CD4-positive, alpha-beta memory T cell (primary cell): Measurements from ENCODE around the gene SMARCD1. TPM values are rescaled to one million over a fixed set of nuclear protein-coding genes. Genes with fewer than 3 reads are reported as not detected.

Source experiments
- CTCF ChIA-PET: fragments of 350-600 bp; sonication (Branson Sonifier 250); formaldehyde crosslinking; loops from one replicate; lab custom pipeline; 2021; ENCODE audit warnings: inconsistent platforms; ENCODE audit not compliant: partially characterized antibody; lab: Charles Lee
- POLR2A ChIA-PET: fragments of 350-600 bp; sonication (Branson Sonifier 250); formaldehyde crosslinking; loops from one replicate; lab custom pipeline; 2021; ENCODE audit not compliant: partially characterized antibody; lab: Charles Lee
- DNase-seq, 5 donors: peaks; one replicate each; pipeline versions ENCODE4 v3.0.0 to v3.0.0-alpha.2; 2020 to 2022; ENCODE audit warnings: mixed read lengths in 1 of 5
- H3K27ac ChIP-seq: one replicate; pipeline ENCODE4 v1.7.0; 2013; ENCODE audit warnings: low read depth, low read length
- H3K27me3 ChIP-seq: 2 replicates; pipeline ENCODE4 v1.7.0; 2013; ENCODE audit warnings: mild to moderate bottlenecking, low read length, moderate library complexity; ENCODE audit not compliant: insufficient read depth
- H3K36me3 ChIP-seq: 2 replicates; pipeline ENCODE4 v1.7.0; 2013; ENCODE audit warnings: mild to moderate bottlenecking, low read length, moderate library complexity; ENCODE audit not compliant: insufficient read depth
- H3K4me1 ChIP-seq: 2 replicates; pipeline ENCODE4 v1.7.0; 2013; ENCODE audit warnings: mild to moderate bottlenecking, low read length, moderate library complexity; ENCODE audit not compliant: insufficient read depth
- H3K4me3 ChIP-seq, 2 donors: one replicate each; pipeline ENCODE4 v1.7.0; 2013; ENCODE audit warnings: low read length in 2 of 2, mild to moderate bottlenecking in 1 of 2
- H3K9me3 ChIP-seq, 2 donors: one replicate each; pipeline ENCODE4 v1.7.0; 2013; ENCODE audit warnings: low read length in 2 of 2, control low read depth in 1 of 2; ENCODE audit not compliant: control insufficient read depth in 1 of 2
- H3K27ac Mint-ChIP-seq, 7 donors: one replicate each; pipeline ENCODE4 v1.8.0; 2020 to 2021; ENCODE audit warnings: mixed read lengths in 7 of 7, mild to moderate bottlenecking in 6 of 7, inconsistent platforms in 3 of 7, moderate library complexity in 3 of 7
- H3K27me3 Mint-ChIP-seq, 2 donors: one replicate each; pipeline ENCODE4 v1.8.0; 2020 to 2021; ENCODE audit warnings: mixed read lengths in 2 of 2
- H3K36me3 Mint-ChIP-seq, 2 donors: one replicate each; pipeline ENCODE4 v1.8.0; 2020 to 2021; ENCODE audit warnings: mixed read lengths in 2 of 2, inconsistent platforms in 1 of 2, mild to moderate bottlenecking in 1 of 2
- H3K4me1 Mint-ChIP-seq, 4 donors: one replicate each; pipeline ENCODE4 v1.8.0; 2020 to 2021; ENCODE audit warnings: mixed read lengths in 4 of 4, mild to moderate bottlenecking in 1 of 4
- H3K4me3 Mint-ChIP-seq, 8 donors: one replicate each; pipeline ENCODE4 v1.8.0; 2020 to 2021; ENCODE audit warnings: mixed read lengths in 8 of 8, mild to moderate bottlenecking in 7 of 8, moderate library complexity in 6 of 8, inconsistent platforms in 3 of 8
- H3K9me3 Mint-ChIP-seq, 8 donors: one replicate each; pipeline ENCODE4 v1.8.0; 2020 to 2021; ENCODE audit warnings: mixed read lengths in 8 of 8, mild to moderate bottlenecking in 5 of 8, inconsistent platforms in 3 of 8, moderate library complexity in 1 of 8
- intact Hi-C: fragments of 100-400 bp; cut with micrococcal nuclease; formaldehyde crosslinking; loops from one replicate; pipeline ENCODE4 v1.15.1; 2023
- polyA plus RNA-seq, 2 donors: library from polyadenylated mRNA; unstranded; fragments of 300-500 nt; fragmentation: Illumina TruSeq; gene quantifications; one replicate each; pipeline ENCODE4 v1.2.3, GENCODE V29; 2021
- total RNA-seq, 2 experiments: library from RNA; stranded (reverse); gene quantifications; one replicate each; pipeline ENCODE4 v1.2.3, GENCODE V29; 2021

SMARCD1 gene
- total and polyA plus RNA-seq, 4 experiments from 2014 or later: 13.0 to 64.5 (median 37.0) TPM

DNA sequence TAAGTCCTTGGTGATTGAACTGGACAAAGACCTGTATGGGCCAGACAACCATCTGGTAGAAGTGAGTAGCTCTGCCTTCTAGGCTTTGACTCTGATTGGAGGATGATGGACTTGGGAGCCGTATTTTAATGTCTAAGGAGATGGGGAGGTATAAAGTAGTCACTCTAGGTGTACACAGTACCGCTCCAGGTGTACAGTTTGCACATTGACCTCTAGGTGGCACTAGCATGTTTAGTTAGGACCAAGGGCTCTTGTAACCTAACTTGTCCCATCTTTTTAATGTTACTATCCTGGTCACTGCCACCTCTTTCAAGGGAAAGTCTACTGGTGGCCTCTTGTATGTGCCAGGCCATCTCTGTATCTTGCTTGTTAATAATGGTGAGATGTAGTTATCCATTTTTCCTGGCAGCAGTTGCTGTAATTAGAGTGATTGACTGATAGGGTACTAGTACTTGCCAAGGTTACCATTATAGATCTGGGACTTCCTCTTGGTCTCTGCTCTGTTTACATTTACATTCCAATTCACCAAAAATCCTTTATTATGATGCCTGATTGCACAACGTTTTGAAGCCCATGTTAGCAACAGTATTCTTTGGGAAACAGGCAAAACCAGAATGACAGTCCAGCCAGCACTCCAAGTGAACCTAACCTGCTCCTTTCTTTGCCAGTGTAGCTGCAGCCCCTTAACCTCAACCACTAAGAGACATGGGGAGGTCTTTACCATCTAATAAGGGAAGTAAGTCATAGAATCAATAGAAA is 3.6 kb downstream of the SMARCD1 start:
- Mint-ChIP-seq H3K4me1 (peaks cover 11 to 28% (median 23%) of the 10 kb centered on the region in 4 donors), H3K9me3 (no peaks in the 10 kb centered on the region), H3K27me3 (no peaks in the 10 kb centered on the region), H3K4me3 (peak overlapping the region in 3 of 8 donors; percentile 15 to 35 (median 25)), H3K36me3 (peaks cover 32 to 66% of the 10 kb centered on the region in 2 donors), H3K27ac (peak overlapping the region; percentile 4 to 75 (median 44))
- ChIA-PET POLR2A (interaction anchor here (1.1 to 1.9 kb wide), 4 partner anchors 22 to 87 kb away, joined by 3 to 9 read pairs (median 6); partner anchors contain the start of gene CERS5), CTCF (interaction anchor here (0.8 to 16.2 kb wide), 12 partner anchors 8 to 226 kb away, joined by 3 to 316 read pairs (median 4); partner anchors contain the start of genes CERS5, COX14 and GPD1)
- no peaks in the 10 kb centered on the region for H3K9me3 ChIP-seq
- peaks cover 24% of the 10 kb centered on the region for H3K4me1 ChIP-seq
- peak; percentile 45 to 70 (median 54) for DNase-seq
- peaks cover 44% of the 10 kb centered on the region for H3K36me3 ChIP-seq
- H3K27me3 ChIP-seq: no peaks in the 10 kb centered on the region
- no peak overlapping the region for H3K4me3 ChIP-seq
- no peak overlapping the region for H3K27ac ChIP-seq
- intact Hi-C loops: loop anchor here (1.0 to 10.0 kb wide), 2 partner anchors 87 to 316 kb away; partner anchors contain the start of gene LARP4

DNA sequence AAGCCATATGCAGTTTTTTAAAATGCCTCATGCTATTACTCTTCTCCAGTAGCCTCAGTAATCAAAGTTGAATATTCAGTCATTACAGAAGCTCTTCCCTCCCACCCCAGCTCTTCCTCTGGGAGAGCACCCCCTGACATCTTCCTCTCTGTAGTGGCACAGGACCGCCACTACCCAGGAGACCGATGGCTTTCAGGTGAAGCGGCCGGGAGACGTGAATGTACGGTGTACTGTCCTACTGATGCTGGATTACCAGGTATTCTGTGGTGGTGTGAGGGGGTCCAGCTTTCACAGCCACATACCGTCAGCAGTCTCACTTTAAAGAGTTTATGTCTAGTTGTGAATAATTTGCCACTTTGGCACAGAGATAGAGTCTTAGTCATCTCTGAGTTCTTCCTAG is 4.6 kb downstream of the SMARCD1 start:
- Histone ChIP-seq H3K27me3 (no peaks in the 10 kb centered on the region), H3K4me1 (peaks cover 21% of the 10 kb centered on the region), H3K9me3 (no peaks in the 10 kb centered on the region), H3K27ac (no peak overlapping the region), H3K4me3 (no peak overlapping the region), H3K36me3 (peaks cover 51% of the 10 kb centered on the region)
- intact Hi-C loops: loop anchor here (10.0 kb wide), 1 partner anchor 315 kb away; the partner anchor contains the start of gene LARP4
- CTCF ChIA-PET: interaction anchor here (0.8 to 16.2 kb wide), 7 partner anchors 10 to 98 kb away, joined by 3 to 316 read pairs (median 7); partner anchors contain the start of genes CERS5, COX14 and GPD1
- DNase-seq: no peak
- no peaks in the 10 kb centered on the region for H3K9me3 Mint-ChIP-seq
- H3K27ac Mint-ChIP-seq: no peak overlapping the region
- no peaks in the 10 kb centered on the region for H3K27me3 Mint-ChIP-seq
- no peak overlapping the region for H3K4me3 Mint-ChIP-seq
- H3K4me1 Mint-ChIP-seq: peaks cover 11 to 23% (median 20%) of the 10 kb centered on the region in 4 donors
- H3K36me3 Mint-ChIP-seq: peaks cover 36 to 73% of the 10 kb centered on the region in 2 donors
- POLR2A ChIA-PET: interaction anchor here (1.6 to 1.8 kb wide), 2 partner anchors 22 to 78 kb away, joined by 5 to 7 read pairs; partner anchors contain the start of genes CERS5 and COX14

DNA sequence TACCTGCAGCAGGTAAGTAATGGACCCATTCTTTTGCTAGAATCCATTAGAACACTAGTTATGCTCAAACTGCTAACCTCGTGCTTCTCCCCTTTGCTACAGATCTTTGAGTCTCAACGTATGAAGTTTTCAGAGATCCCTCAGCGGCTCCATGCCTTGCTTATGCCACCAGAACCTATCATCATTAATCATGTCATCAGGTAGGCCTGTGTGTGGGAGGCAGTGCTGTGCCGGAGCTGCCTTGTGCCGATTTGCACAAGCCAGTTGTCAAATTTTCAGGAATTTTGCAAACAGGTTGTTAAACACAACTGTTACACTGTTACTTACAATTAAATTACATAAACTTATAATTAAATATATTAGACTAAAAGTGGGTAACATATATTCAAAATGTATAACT is 5.2 kb downstream of the SMARCD1 start:
- Mint-ChIP-seq H3K9me3 (no peaks in the 10 kb centered on the region), H3K4me1 (peaks cover 12 to 20% (median 17%) of the 10 kb centered on the region in 4 donors), H3K36me3 (peaks cover 42 to 76% of the 10 kb centered on the region in 2 donors), H3K27me3 (no peaks in the 10 kb centered on the region), H3K27ac (no peak overlapping the region), H3K4me3 (no peak overlapping the region)
- intact Hi-C loops: no loop called here
- DNase-seq: no peak
- no peak overlapping the region for H3K27ac ChIP-seq
- H3K36me3 ChIP-seq: peaks cover 57% of the 10 kb centered on the region
- H3K4me1 ChIP-seq: peaks cover 21% of the 10 kb centered on the region
- ChIA-PET CTCF (interaction anchor here (0.6 to 16.2 kb wide), 6 partner anchors 13 to 99 kb away, joined by 3 to 316 read pairs (median 15); partner anchors contain the start of genes CERS5, COX14 and GPD1), POLR2A (interaction anchor here (1.6 to 1.8 kb wide), 2 partner anchors 22 to 77 kb away, joined by 5 to 7 read pairs; partner anchors contain the start of genes CERS5 and COX14)
- no peaks in the 10 kb centered on the region for H3K27me3 ChIP-seq
- no peaks in the 10 kb centered on the region for H3K9me3 ChIP-seq
- H3K4me3 ChIP-seq: no peak overlapping the region

DNA sequence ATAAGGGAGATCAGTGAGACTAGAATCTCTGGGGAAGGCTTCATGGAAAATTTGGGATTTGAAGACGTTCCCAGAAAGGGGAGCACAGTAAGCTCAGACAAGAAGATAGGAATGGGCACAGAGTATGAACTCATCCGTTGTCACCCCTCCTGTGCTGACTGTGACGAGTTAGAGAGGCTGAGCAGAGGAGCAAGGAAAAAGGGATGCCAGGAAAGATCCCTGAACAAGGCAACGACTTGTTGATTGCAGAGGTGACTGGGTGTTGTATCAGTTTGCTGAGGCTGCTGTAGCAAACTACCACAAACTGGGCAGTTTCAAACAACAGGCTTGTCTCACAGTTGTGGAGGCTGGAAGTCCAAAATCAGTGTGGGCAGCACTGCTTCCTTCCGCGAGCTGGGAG is 12.8 kb downstream of the SMARCD1 start:
- intact Hi-C loops: no loop called here

DNA sequence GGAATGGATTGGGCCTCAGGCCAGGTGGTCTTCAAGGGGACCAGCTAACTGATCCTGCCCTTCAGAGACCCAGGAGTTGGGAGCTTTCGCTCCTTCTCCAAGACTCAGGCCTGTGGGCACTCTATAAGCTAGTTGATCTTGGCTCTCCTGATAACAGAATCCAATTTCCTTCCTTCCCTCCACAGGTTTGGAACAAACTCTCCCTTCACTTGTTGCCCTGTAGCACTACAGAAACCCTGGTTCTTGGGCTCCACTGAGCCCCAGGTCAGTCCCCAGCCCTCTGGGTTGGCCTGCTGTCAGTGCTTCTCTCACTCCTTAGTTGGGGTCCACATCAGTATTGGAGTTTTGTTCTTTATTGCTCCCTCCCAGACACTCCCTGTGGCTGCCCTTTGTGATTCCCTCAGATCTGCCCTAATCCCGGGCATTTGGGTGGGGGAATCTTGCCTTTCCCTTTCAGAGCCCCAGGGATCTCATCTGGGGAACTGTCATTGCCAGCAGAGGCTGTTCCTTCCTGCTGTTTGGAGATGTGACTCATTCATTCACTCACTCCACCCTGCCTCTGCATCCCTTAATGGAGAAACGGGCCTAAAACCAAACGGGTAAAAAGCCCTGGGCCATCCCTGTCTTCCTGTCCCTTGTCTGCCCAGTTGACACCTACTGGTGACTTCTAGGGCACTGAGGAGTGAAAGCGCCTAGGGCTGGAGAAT is 14.3 kb downstream of the SMARCD1 start:
- Histone ChIP-seq H3K9me3 (no peaks in the 10 kb centered on the region), H3K27ac (no peak overlapping the region), H3K27me3 (no peaks in the 10 kb centered on the region), H3K4me1 (no peaks in the 10 kb centered on the region), H3K4me3 (no peak overlapping the region), H3K36me3 (peaks cover 60% of the 10 kb centered on the region)
- Mint-ChIP-seq H3K9me3 (no peaks in the 10 kb centered on the region), H3K27me3 (no peaks in the 10 kb centered on the region), H3K4me3 (no peak overlapping the region), H3K4me1 (peaks cover 0 to 1% (median 0%) of the 10 kb centered on the region in 4 donors), H3K27ac (peak overlapping the region in 2 of 7 donors; percentile 48 to 63), H3K36me3 (peaks cover 48 to 71% of the 10 kb centered on the region in 2 donors)
- CTCF ChIA-PET: interaction anchor here (1.0 to 5.5 kb wide), 2 partner anchors 9 to 12 kb away, joined by 3 to 34 read pairs; partner anchors contain the start of gene COX14
- intact Hi-C loops: no loop called here
- no peak for DNase-seq
- POLR2A ChIA-PET: interaction anchor here (1.6 kb wide), 1 partner anchor 12 kb away, joined by 3 read pairs; no protein-coding TSS in a partner anchor

More for the DNA sequence above, 12.8 kb downstream of the SMARCD1 start:
- DNase-seq: no peak
- Histone ChIP-seq H3K36me3 (peaks cover 67% of the 10 kb centered on the region), H3K27ac (no peak overlapping the region), H3K4me1 (no peaks in the 10 kb centered on the region), H3K4me3 (no peak overlapping the region), H3K27me3 (no peaks in the 10 kb centered on the region), H3K9me3 (no peaks in the 10 kb centered on the region)
- Mint-ChIP-seq H3K27me3 (no peaks in the 10 kb centered on the region), H3K36me3 (peaks cover 52 to 81% of the 10 kb centered on the region in 2 donors), H3K27ac (peak overlapping the region in 1 of 7 donors; percentile 42), H3K4me3 (no peak overlapping the region), H3K4me1 (peaks cover 0 to 1% (median 0%) of the 10 kb centered on the region in 4 donors), H3K9me3 (no peaks in the 10 kb centered on the region)
- CTCF ChIA-PET: interaction anchor here (1.4 to 16.2 kb wide), 4 partner anchors 10 to 27 kb away, joined by 4 to 316 read pairs (median 10); partner anchors contain the start of genes COX14, GPD1 and SMARCD1
- POLR2A ChIA-PET: no interaction called here

DNA sequence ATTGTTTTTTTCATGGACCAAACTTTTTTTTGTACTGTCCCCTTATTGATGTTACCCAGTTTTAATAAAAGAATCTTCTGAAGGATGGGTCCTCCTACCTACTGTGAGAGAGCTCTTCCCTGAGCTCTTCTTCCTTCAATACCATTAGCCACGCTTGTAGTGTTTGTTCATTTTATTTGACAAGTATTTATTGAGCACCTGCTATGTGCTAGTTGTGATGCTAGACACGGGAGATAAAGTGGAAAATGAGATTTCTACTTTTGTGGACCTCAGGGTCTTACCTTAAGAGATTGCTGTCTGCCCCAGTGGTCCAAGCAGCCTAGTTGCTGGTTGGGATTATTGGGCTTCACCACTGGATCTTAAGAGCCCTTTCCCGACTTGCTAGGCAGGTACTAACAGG is 15.4 kb downstream of the SMARCD1 start:
- H3K27me3 ChIP-seq: no peaks in the 10 kb centered on the region
- no peak for DNase-seq
- no peaks in the 10 kb centered on the region for H3K27me3 Mint-ChIP-seq
- ChIA-PET POLR2A (interaction anchor here (0.6 to 1.6 kb wide), 2 partner anchors 11 to 24 kb away, joined by 3 read pairs; no protein-coding TSS in a partner anchor), CTCF (interaction anchor here (0.9 to 5.5 kb wide), 3 partner anchors 11 to 30 kb away, joined by 3 to 34 read pairs (median 5); partner anchors contain the start of gene COX14)
- no peak overlapping the region for H3K4me3 Mint-ChIP-seq
- H3K4me3 ChIP-seq: no peak overlapping the region
- peaks cover 49% of the 10 kb centered on the region for H3K36me3 ChIP-seq
- H3K4me1 Mint-ChIP-seq: no peaks in the 10 kb centered on the region
- H3K9me3 Mint-ChIP-seq: no peaks in the 10 kb centered on the region
- intact Hi-C loops: no loop called here
- no peak overlapping the region for H3K27ac ChIP-seq
- H3K27ac Mint-ChIP-seq: no peak overlapping the region
- H3K9me3 ChIP-seq: no peaks in the 10 kb centered on the region
- H3K4me1 ChIP-seq: no peaks in the 10 kb centered on the region
- H3K36me3 Mint-ChIP-seq: peaks cover 40 to 60% of the 10 kb centered on the region in 2 donors
